Subcutaneous abdominal adipose tissue (tissue), 5 donors: ENCODE results near the gene VPS11.
A peak's percentile ranks its signal among the peaks of the same experiment; 100 is the strongest.

Experiments used
- H3K27ac ChIP-seq: one replicate; pipeline ENCODE4 v1.7.0; 2013; ENCODE audit warnings: low read depth, mild to moderate bottlenecking, inconsistent platforms, low read length, moderate library complexity
- H3K27me3 ChIP-seq, 5 donors: one replicate each; pipeline ENCODE4 v1.7.0; 2013; ENCODE audit warnings: low read length in 5 of 5, inconsistent platforms in 1 of 5; ENCODE audit not compliant: control insufficient read depth in 5 of 5, insufficient read depth in 4 of 5
- H3K36me3 ChIP-seq, 5 donors: one replicate each; pipeline ENCODE4 v1.7.0; 2013; ENCODE audit warnings: low read length in 5 of 5; ENCODE audit not compliant: control insufficient read depth in 5 of 5, insufficient read depth in 5 of 5
- H3K4me1 ChIP-seq, 5 donors: one replicate each; pipeline ENCODE4 v1.7.0; 2013; ENCODE audit warnings: low read length in 5 of 5, mild to moderate bottlenecking in 3 of 5, moderate library complexity in 1 of 5; ENCODE audit not compliant: control insufficient read depth in 5 of 5, insufficient read depth in 5 of 5
- H3K4me3 ChIP-seq, 5 donors: one replicate each; pipeline ENCODE4 v1.7.0; 2013; ENCODE audit warnings: low read length in 5 of 5, low read depth in 1 of 5
- H3K9ac ChIP-seq, 5 donors: one replicate each; pipeline ENCODE4 v1.7.0; 2013; ENCODE audit warnings: low read length in 5 of 5, mild to moderate bottlenecking in 4 of 5, moderate library complexity in 3 of 5
- H3K9me3 ChIP-seq, 5 donors: one replicate each; pipeline ENCODE4 v1.7.0; 2013; ENCODE audit warnings: low read length in 5 of 5; ENCODE audit not compliant: control insufficient read depth in 5 of 5
- donor health status: healthy.
- donor health status: healthy.
- donor health status: healthy.
- donor health status: healthy.
- donor health status: healthy.

Gene VPS11

DNA sequence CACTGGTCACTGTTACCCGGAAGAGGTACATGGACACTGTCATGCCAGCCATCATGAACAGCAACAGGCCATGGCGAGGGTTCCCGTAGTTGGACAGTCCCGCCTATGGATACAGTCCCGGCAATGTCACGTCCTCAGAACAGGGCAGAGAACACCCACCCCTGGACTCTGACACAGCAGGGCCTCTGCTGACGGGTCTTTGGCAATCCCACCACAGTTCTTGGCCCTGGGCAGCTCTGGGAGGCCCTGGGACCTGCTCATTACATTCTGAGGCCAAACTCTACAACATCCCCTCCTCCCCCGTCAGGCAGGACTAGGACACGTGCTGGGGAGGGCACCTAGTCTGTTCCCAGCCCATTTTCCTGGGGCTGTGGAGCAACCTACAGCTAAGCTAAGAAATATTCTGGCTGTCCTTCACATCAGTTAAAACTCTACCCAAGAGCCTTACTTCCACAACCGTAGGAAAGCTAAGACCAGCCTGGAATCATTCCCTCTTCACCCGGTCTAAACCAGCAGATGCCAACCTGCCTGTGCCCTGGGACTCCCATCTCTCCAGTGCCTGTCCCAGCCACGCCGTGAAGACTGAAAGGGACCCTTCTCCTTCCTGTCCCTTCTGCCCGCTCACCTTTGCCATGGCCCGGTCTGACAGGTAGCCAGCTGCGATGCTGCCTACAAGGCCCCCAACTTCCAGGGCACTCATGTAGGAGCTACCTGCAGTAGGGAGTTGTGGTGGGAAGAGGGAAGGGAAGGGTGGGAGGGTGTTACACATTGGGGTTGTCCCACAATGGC, 41.4 kb upstream of the VPS11 start:
- peak overlapping the region; percentile 15 for H3K27ac ChIP-seq
- H3K27me3 ChIP-seq, result no peaks in the 10 kb centered on the region
- H3K4me1 ChIP-seq, result peaks cover 0 to 54% (median 47%) of the 10 kb centered on the region in 5 donors
- H3K9me3 ChIP-seq, result no peaks in the 10 kb centered on the region
- peaks cover 12 to 58% (median 48%) of the 10 kb centered on the region in 5 donors for H3K36me3 ChIP-seq
- no peak overlapping the region for H3K9ac ChIP-seq
- no peak overlapping the region for H3K4me3 ChIP-seq

DNA sequence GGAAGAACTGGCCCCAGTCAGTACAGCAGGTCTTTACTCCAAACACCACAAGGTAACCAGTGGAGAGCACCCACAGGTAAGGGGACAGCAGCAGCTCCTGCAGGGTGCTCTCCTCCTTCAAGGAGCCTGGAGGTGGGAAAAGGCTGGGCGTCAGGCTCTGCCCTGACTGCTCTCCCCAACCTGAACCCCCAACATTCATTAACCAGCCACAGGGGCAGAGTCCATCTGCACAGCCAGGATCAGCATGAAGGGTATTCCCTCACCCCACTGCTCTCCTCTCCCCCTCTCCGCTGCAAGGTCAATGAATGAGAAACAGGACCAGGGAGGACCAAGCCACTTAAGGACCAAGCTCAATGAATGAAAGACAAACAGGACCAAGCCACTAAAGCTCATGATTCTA, 40.6 kb upstream of the VPS11 start:
- Histone ChIP-seq H3K27ac (no peak overlapping the region), H3K4me3 (no peak overlapping the region), H3K27me3 (no peaks in the 10 kb centered on the region), H3K36me3 (peaks cover 7 to 50% (median 44%) of the 10 kb centered on the region in 5 donors), H3K9ac (no peak overlapping the region), H3K4me1 (peaks cover 0 to 53% (median 43%) of the 10 kb centered on the region in 5 donors), H3K9me3 (no peaks in the 10 kb centered on the region)

DNA sequence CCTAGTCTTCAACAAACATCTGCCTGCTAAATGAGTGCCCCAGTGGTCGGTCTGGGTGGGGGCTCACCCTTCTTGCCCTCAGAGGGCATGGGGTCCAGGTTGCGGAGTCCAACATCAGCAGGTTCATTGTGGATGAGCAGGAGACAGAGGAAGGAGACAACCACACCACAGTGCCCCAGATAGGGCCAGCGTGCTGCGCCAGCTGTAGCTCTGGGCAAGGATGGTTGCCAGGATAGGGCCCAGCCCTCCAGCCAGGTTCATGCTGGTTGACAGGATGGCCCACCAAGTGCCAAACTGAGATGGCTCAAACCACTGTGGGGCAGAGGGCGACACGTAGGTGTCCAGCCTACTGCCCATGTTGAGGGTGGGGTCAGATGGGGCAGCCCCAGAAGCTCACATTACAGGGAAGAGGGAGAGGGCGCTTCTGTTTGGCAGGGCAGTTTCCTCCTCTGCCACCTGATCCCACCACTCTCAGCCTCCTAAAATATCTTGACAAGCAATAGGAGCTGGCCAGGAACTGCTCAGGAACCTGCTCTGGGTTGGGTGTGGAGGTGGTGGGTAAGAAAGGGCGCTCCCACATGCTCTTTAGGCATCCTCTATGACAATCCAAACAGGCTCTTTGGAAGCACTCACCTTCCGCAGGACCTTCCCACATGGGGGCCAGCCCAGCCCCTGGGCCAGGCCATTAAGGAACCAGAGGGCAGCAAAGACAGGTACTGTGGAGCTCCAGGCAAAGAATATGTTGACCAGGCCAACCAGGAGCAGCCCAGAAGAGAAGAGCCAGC, 39.9 kb upstream of the VPS11 start:
- H3K4me3 ChIP-seq, result no peak overlapping the region
- H3K4me1 ChIP-seq, result peaks cover 0 to 53% (median 43%) of the 10 kb centered on the region in 5 donors
- H3K9ac ChIP-seq, result peak overlapping the region in 1 of 5 donors; percentile 16
- no peaks in the 10 kb centered on the region for H3K27me3 ChIP-seq
- H3K36me3 ChIP-seq, result peaks cover 7 to 43% (median 37%) of the 10 kb centered on the region in 5 donors
- H3K27ac ChIP-seq, result no peak overlapping the region
- no peaks in the 10 kb centered on the region for H3K9me3 ChIP-seq

DNA sequence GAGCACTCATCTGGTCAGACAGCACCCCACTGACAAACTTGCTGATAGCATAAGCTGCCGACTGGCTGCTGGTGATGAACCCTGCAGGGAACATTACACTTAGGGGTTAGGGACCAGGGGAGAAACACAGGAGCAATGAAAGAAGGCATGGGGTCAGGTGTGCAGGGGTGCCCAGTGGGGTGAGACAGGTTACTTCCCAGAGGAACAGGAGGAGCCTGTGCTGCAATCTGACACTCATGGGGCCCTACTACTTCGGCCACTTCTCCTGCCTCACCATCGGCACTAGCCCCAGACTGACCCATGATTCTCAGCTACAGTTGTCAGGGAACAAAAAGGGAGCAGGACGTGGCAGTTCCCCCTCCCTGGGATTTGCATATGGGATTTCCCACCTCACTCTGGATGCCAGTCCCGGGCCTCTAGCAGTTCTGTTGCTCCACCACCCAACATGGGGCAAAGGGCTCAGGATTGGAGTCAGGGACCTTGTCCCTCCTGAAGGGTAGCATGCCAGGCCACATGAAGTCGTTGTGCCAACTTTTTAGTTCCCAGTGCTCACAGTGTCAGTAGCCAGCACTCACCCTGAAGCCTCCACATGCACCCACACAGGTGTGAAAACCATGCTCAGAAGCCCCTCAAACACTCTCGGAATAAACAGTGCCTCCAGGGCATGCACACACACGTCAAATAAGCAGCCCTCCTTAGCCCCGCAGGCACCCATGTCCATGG, 39.1 kb upstream of the VPS11 start:
- Histone ChIP-seq H3K4me1 (peaks cover 0 to 53% (median 42%) of the 10 kb centered on the region in 5 donors), H3K9me3 (no peaks in the 10 kb centered on the region)

DNA sequence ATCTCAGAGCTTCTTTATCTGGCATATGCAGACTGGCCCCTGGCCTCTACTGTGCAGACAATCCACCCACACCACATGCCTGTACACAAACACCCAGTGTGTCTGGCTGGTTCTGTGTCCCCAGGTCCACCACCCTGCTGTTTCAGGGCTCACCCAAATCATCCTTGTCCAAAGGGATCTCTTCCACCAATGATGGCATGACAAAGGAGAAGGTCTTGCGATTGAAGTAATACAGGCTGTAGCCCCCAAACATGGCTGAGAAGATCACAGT, 38.6 kb upstream of the VPS11 start:
- peak overlapping the region; percentile 62 for H3K27ac ChIP-seq
- peak overlapping the region in 3 of 5 donors; percentile 41 to 90 (median 43) for H3K9ac ChIP-seq
- no peaks in the 10 kb centered on the region for H3K9me3 ChIP-seq
- peaks cover 0 to 53% (median 42%) of the 10 kb centered on the region in 5 donors for H3K4me1 ChIP-seq
- peaks cover under 1 to 32% (median 27%) of the 10 kb centered on the region in 5 donors for H3K36me3 ChIP-seq
- peak overlapping the region in 2 of 5 donors; percentile 2 to 90 for H3K4me3 ChIP-seq
- H3K27me3 ChIP-seq, result no peaks in the 10 kb centered on the region

More for the DNA sequence above, 39.1 kb upstream of the VPS11 start:
- H3K36me3 ChIP-seq, result peaks cover 4 to 37% (median 32%) of the 10 kb centered on the region in 5 donors
- no peak overlapping the region for H3K9ac ChIP-seq
- H3K27ac ChIP-seq, result no peak overlapping the region
- H3K4me3 ChIP-seq, result no peak overlapping the region
- no peaks in the 10 kb centered on the region for H3K27me3 ChIP-seq

DNA sequence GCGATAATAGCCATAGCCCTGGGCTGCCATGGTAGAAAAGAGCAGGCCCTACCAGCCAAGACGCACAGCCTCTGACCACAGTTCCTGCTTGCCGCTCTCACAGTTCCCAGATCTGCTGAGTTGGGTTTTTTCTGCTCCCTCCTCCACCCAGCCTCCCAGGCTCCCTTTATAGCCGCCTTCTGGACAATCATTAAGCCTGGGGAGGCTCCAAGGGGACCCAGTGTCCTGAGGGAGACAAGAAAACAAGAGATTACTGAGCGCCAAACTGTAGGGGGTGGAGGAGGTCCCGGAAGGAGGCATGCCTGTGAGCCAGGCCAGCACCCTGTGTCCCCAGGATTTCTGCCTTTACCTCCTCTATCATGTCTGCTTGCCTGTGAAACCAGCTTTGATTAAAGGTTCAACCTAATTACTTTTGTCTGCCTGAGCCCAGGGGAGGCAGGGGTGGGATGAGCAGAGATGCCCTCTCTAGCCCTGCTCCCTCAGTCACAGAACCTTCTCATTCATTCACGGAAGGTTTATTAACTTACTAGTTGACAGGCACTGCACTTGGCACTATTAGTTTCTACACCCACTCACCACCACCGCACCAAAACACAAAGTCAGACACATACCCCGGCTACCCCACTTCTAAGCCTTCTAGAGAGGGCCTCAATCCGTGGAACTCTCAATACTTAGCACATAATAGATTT, 38.1 kb upstream of the VPS11 start:
- Histone ChIP-seq H3K27ac (peak overlapping the region; percentile 62), H3K9me3 (no peaks in the 10 kb centered on the region), H3K4me3 (peak overlapping the region; percentile 58 to 90 (median 82)), H3K36me3 (peaks cover 0 to 27% (median 23%) of the 10 kb centered on the region in 5 donors), H3K9ac (peak overlapping the region in 4 of 5 donors; percentile 43 to 90 (median 77)), H3K27me3 (no peaks in the 10 kb centered on the region), H3K4me1 (peaks cover 0 to 50% (median 37%) of the 10 kb centered on the region in 5 donors)

DNA sequence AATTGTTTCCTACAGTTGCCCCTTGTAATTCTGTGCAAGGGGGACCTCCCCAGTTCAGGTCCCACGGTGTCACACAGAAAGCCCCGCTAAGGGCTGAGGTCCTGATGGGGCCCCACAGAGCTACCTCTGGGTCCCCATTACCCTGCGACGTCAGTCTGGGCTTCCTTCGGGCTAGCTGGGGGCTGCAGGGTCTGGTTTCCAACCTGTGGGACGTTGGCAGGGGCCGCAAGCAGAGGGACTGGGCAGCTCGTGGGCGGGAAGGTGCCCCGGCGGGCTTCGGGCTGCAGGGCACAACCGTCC, 37.6 kb upstream of the VPS11 start:
- Histone ChIP-seq H3K4me3 (peak overlapping the region; percentile 58 to 90 (median 82)), H3K4me1 (peaks cover 0 to 45% (median 32%) of the 10 kb centered on the region in 5 donors), H3K36me3 (peaks cover 0 to 22% (median 18%) of the 10 kb centered on the region in 5 donors), H3K9ac (peak overlapping the region in 4 of 5 donors; percentile 43 to 90 (median 77)), H3K9me3 (no peaks in the 10 kb centered on the region), H3K27ac (peak overlapping the region; percentile 62), H3K27me3 (no peaks in the 10 kb centered on the region)

DNA sequence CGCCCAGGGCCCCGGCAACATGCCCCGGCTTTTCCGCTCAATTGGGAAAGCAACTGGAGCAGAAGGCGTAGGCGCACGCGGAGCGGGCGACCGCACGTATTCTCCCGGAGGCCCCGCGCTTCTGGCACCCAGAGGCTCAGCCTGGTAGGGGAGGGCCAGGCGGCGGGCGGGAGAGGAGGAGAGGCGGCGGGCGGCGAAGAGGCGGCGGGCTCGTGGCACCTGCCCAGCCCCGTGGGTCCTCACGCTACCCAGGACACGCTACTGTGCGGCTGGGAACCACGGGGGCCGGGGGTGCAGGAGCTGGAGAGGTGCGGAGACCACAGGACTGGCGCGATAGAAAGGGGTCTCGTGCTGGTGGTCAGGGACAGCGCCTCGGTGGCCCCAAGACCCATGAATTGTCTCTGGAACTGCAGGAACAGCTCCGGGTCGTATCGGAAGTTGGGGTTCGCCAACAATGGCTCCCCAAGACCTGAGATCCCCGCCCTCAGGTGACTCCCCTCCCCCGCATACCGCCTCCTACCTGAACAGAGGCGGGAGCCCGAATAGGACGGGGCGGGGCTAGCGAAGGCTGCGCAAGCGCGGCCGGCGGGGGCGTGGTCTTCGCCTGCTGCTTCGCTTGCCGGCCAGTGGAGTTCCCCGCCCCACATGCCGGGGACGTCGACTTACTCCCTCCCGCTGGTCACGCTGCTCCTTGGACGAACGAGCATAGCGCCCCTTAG, 37.1 kb upstream of the VPS11 start, which contains the start of gene SLC37A4:
Gene SLC37A4 (minus strand): TSS at position 549 of the 719 bp plus-strand sequence.
- H3K9ac ChIP-seq, result peak within 1 kb of the TSS in 4 of 5 donors; percentile 43 to 90 (median 77)
- no peaks in the 10 kb centered on the region for H3K27me3 ChIP-seq
- peak within 1 kb of the TSS; percentile 62 for H3K27ac ChIP-seq
- peaks cover 0 to 40% (median 27%) of the 10 kb centered on the region in 5 donors for H3K4me1 ChIP-seq
- H3K4me3 ChIP-seq, result peak within 1 kb of the TSS; percentile 71 to 90 (median 82)
- no peaks in the 10 kb centered on the region for H3K9me3 ChIP-seq
- H3K36me3 ChIP-seq, result peaks cover 0 to 17% (median 13%) of the 10 kb centered on the region in 5 donors

DNA sequence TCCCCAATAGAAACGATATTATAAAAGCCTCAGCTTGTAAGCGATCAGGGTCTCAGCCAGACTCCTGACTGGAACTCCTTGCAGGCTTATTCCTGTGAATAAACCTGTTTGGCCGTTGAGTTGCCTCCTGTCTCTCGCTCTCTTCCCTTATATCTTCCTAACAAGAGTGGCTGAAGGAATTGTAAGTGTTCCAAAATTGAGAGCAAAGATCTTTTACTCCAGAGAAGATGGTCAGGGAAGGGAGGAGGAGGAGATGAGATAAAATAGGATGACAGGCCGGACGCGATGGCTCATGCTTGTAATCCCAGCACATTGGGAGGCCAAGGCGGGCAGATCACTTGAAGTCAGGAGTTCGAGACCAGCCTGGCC, 35.7 kb upstream of the VPS11 start:
- H3K9ac ChIP-seq, result no peak overlapping the region
- H3K27me3 ChIP-seq, result no peaks in the 10 kb centered on the region
- H3K36me3 ChIP-seq, result peaks cover 0 to 10% (median 8%) of the 10 kb centered on the region in 5 donors

More for the DNA sequence above, 35.7 kb upstream of the VPS11 start:
- H3K4me3 ChIP-seq, result no peak overlapping the region
- peaks cover 0 to 30% (median 23%) of the 10 kb centered on the region in 5 donors for H3K4me1 ChIP-seq
- no peaks in the 10 kb centered on the region for H3K9me3 ChIP-seq
- no peak overlapping the region for H3K27ac ChIP-seq
